ENCODE measurements around the gene SLC52A3.
A peak's percentile ranks its signal among the peaks of the same experiment; 100 is the strongest.

Gene SLC52A3

DNA sequence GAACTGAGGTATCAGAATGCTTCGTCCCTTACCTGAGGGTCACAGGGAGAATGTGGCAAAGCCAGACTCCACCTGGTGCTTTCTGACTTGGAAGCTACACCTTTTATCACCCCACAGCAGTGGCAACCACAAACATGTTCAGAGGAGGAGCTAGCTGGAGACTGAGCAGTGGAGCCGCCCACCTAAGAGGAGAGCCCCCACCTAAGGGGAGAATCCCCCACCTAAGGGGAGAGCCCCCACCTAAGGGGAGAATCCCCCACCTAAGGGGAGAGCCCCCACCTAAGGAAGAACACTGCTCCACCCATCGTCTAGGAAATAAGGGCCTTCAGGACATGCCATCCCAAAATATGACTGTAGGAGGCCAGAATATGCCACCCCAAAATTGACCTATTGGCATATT is 4.0 kb downstream of the SLC52A3 start:
- peak; percentile 16 for DNase-seq

GRCh38 chr20:761418-762381 is 6.6 kb downstream of the SLC52A3 start:
- no peak for DNase-seq

DNA sequence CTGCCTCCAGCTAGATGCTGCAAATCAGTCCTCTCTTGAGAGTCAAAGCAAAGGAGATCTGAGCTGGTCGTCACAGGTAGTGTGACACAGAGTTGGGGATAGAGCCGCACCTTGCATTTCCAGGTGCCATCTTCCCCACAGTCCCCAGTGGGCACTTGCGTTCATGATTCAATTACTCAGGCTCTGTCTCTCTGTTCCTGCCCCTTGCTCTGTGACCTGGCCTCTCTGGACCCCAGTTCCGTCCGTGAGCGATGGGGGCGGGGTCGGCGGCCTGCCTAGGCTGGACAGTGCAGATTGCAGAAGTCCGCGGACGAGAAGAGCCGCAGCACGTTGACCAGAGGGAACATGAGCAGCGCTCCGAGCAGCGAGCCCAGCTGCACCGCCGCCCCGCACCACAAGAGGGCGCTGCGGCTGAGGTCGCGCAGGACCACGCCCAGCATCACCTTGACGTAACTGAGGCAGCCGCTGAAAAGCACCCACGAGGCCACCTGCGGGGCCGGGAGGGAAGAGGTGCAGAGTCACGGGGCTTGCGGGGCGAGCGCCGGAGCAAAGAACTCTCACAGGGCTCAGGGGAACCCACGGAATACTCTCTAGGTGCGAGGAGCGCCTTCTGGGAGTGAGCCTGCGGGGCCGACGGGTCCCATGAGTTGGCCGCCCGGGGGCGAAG is 7.4 kb downstream of the SLC52A3 start:
- DNase-seq: peak; percentile 42

DNA sequence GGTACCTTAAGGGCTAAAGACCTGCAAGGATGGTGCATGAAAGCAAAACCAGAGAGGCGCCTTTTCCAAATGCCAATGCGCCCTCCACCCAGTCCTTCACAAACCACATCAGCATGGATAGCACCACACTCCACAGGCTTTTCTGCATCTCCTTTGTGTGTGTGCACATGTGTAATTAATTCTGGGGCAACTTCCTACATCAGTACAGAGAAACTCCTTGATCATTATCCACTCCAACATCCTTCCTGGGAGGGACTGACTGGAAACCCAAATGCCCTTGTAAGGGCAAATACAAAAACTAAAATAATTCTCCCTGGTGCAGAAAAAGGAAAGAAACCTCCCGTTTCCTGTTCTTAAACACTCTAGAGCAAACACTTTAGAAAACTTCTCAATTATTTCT is 10.8 kb downstream of the SLC52A3 start:
- DNase-seq: no peak

DNA sequence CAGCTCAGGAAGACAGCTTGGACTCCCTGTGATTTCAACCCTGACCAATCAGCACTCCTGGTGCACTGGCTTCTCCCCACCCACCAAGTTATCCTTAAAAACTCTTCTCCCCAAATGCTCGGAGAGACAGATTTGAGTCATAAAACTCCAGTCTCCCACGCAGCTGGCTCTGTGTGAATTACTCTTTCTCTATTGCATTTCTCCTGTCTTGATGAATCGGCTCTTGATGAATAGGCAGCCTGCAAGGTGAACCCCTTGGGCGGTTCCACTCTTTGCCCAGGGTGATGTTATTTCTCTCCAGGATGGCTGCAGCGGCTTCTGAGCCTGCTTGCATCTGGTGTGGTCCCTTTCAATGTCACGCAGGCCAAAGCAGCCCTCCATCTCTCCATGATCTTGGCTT is 12.4 kb downstream of the SLC52A3 start:
- no peak for DNase-seq

DNA sequence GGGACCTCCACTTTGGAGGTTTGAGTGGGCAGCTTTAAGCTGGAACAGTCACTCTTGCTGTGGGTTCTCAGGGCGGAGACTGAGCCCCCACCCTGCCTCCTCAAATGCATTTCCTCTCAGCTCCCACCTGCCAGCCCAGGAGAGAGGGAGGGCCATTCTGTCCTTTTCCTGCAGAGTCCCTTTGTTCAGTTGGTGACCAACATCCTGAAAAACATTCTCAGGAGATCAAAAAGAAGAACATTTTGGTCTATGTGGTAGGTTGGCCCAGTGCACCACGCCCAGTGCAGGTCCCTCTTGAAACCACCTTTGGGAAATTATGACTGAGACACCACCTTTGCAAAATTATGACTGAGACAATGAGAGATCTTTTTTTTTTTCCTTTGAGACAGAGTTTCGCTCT is 13.4 kb downstream of the SLC52A3 start:
- DNase-seq: no peak

DNA sequence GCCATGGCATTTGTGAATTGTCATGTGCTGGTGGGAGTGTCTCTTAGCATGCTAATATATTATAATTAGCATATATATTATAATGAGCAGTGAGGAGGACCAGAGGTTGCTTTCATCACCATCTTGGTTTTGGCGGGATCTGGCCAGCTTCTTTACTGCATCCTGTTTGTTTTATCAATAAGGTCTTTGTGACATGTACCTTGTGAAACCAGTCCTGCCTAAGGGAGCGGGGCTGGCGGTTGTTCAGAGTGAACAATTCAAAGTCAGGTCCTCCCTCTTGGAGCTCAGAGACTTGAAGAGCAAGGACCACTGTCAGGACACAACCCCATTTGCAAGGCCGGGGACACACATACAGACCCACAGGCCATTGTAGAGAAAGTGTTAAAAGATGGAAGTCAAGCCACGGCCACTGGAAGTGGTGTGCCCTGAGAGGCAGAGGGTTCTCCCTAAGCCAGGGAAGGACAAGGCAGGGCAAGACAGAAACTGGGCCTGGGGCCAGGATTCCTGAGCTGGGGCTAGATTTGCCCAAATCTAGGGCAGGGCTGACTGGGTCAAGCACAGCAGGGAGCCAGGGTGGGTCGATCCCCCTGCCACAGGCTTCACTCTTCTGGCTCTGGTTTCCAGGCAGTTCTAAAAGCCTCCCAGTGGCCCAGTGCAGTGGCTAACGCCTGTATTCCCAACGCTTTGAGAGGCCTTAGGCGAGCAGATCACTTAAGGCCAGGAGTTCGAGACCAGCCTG is 14.2 kb downstream of the SLC52A3 start:
- DNase-seq: no peak

DNA sequence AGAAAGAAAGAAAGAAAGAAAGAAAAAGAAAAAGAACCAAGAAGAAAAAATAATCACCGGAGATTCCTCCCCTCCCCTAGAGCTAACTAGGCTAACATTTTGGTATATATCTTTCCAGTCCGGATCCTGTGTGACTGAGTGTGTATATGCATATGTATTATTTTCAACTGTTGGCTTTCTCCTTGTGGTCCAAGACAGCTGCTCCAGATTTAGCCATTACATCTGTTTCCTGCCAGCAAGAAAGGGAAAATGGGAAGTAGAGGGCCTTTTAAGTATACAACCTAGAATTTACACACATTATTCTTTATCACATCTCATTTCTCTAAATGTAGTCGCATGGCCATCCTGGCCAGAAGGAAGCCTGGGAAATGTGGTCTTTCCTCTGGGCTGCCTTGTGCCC is 15.2 kb downstream of the SLC52A3 start:
- no peak for DNase-seq

- DNase-seq: no peak
Observed at GRCh38 chr20:752291-752690, 16.0 kb downstream of the SLC52A3 start.

GRCh38 chr20:751761-752160 is 16.5 kb downstream of the SLC52A3 start:
- DNase-seq: no peak

DNA sequence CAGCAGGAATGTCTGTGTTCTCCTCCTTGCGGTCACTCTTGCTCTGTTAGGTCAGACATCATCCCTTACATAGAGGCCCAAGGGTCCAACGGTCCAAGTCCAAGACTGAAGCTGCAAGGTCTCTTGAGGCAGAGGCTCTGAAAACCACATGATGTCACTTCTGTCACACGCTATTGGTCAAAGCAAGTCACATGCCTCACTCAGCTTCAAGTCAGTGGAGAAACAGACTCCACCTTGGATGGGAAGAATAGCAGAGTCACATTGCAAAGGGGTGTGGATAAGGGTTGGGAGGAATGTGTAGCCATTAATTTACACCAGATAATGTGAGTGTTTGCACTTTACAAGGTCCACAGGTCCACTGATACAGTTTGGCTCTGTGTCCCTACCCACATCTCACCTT is 17.5 kb downstream of the SLC52A3 start:
- DNase-seq: no peak

GRCh38 chr20:745683-746301 is 22.5 kb downstream of the SLC52A3 start:
- no peak for DNase-seq

DNA sequence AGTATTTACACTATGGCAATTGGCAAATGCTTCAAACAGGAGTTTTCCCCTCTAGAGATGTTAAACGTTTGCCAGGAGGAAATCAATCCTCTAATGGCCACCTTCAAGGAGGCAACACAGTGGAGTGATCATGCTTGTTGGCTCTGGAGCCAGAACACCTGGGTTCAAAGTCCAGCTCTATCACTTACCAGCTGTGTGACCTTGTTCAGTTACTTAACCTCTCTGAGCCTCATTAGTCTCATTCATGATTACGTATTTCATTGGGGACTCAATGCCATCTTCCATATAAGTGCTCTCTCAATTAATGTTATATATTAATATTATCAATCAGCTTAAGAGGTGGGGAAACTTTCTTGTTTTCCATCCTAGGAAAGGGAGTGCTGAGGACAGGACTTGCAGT is 26.1 kb downstream of the SLC52A3 start:
- DNase-seq: no peak

- no peak for DNase-seq
Observed at GRCh38 chr20:741620-742019, 26.7 kb downstream of the SLC52A3 start.

DNA sequence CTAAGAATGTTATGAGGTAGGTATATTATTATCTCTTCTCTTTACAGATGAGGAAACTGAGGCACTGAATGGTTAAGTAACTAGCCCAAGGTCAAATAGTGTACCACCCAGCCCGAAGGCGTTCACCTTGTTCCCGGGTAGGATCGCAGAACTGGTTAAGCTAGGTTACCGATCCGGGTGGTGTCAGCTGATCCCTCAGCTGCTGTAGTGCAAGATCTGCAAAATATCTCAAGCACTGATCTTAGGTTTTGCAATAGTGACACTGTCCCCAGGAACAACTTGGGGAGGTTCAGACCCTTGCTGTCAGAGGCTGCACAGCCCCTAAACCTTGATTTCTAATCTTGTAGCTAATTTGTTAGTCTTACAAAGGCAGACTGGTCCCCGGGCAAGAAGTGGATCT is 28.1 kb downstream of the SLC52A3 start:
- DNase-seq: no peak

- DNase-seq: no peak
Observed at GRCh38 chr20:739736-740135, 28.6 kb downstream of the SLC52A3 start.

DNA sequence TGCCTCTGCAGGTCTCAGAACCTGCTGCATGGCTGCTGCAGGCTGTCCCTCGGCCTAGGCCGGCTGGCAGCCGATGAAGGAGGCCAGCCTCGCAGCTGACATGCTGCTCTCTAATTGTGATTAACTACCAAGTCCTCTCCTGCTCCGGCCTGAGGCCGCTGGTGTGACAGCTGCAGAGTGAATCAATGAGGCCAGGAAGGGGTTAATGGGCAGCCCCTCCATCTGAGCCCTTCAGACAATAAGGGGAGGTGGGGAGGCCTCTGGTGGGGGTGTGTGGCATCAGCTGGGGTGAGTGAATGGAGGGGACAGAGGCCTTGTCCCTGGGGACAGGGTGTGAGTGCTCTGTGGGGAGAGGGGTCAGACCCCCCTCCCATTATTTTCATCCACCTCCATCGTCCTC is 34.4 kb downstream of the SLC52A3 start:
- no peak for DNase-seq

- DNase-seq: no peak
Observed at GRCh38 chr20:732727-733126, 35.6 kb downstream of the SLC52A3 start.

GRCh38 chr20:731891-732560 is 36.3 kb downstream of the SLC52A3 start:
- no peak for DNase-seq

DNA sequence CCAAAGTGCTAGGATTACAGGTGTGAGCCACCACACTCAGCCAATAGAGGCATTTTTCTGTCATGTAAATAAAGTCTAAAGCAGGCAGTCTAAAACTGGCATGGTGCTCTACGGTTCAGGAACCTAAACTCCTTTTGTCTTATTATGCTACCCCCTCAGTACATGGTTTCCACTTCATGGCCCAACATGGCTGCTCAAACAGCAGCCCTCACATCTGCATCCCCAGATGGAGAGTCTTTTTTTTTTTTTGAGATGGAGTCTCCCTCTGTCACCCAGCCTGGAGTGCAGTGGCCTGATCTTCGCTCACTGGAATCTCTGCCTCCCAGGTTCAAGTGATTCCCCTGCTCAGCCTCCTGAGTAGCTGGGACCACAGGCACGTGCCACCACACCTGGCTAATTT is 38.3 kb downstream of the SLC52A3 start:
- DNase-seq: no peak

GRCh38 chr20:728256-728944 is 39.9 kb downstream of the SLC52A3 start:
- DNase-seq: peak; percentile 55

DNA sequence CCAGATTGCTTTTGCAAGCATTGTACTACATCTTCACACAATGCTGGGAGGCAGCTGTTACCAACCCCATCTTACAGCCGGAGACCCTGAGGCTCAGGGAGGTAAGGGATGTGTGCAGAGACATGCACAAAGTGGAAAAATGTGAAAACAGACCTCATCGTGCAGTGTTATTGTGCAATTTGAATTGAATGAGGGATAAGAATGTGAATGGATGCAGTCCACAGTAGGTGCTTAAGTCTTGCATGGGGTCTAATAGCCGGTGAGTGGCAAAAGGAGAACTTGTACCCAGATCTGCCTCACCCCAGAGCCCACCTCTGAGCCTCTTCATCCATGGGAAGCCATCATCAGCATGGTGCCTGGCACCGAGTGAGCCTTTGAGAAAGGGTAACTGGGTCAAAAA is 42.1 kb downstream of the SLC52A3 start:
- no peak for DNase-seq

Data from stimulated activated CD4-positive, alpha-beta T cell treated with anti-CD3 and anti-CD28 coated beads, Interleukin-1b, Interleukin-23, amount 100 ng/mL, for 48 hours (primary cell).